Body of pancreas (tissue), 4 donors: Measurements from ENCODE around the gene CSDE1.

Source experiments
- CTCF ChIP-seq, 7 experiments: fragments of 450-650 bp in 4 of 7; fragments of 200-600 bp in 3 of 7; sonication (generic) in 3 of 7; IDR thresholded peaks; one replicate each; pipeline ENCODE4 v1.5.1; 2016 to 2019; ENCODE audit warnings: antibody characterized with exemption in 7 of 7
- POLR2A ChIP-seq, 3 donors: fragments of 450-650 bp; IDR thresholded peaks; one replicate each; pipeline ENCODE4 v1.6.1; 2016; ENCODE audit warnings: antibody characterized with exemption in 3 of 3, mild to moderate bottlenecking in 2 of 3

- TF ChIP-seq CTCF (IDR thresholded peaks at IDR 0.05) = no peak
- TF ChIP-seq POLR2A (IDR thresholded peaks at IDR 0.05) = no peak
Measured at GRCh38 chr1:114696810-114697209, 61.0 kb downstream of the CSDE1 start.
